Measurements from ENCODE around the gene POMT2. TPM values are rescaled to one million over a fixed set of nuclear protein-coding genes. Genes with fewer than 3 reads are reported as not detected.

The POMT2 gene
- polyA plus RNA-seq, 1 of the 3 experiments (the other 2 are of a cell fraction): 19.9 TPM

DNA sequence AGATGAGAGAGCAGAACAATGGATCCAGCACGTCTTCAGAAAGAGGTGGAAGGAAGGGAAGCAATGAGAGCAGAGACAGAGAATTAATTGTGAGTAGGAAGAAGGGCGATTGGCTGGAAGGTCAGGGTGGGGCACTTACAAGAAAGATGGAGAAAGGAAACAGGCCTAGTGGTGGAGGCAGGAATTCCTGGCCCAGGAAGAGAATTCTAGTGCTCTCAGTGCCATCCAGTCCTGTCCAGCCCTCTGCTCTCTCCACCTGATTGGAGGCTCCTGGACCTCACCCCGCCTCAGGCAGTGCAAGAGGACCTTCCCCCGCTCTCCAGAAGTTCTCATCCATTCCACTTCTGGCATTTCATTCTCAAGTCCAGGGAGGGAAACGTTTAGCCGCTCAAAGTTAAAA, 92.6 kb downstream of the POMT2 start:
- Histone ChIP-seq H3K9me2 (no peaks in the 10 kb centered on the region), H3K79me2 (ENCODE audit: insufficient read depth) (no peaks in the 10 kb centered on the region), H3K36me3 (replicated peaks in 1 of 2; ENCODE audit: control insufficient read depth in 1 of 2, insufficient read depth in 2 of 2, low read length in 1 of 2) (no peaks in the 10 kb centered on the region), H3K9ac (no peak overlapping the region), H3F3A (replicated peaks; ENCODE audit: insufficient read depth) (no peaks in the 10 kb centered on the region), H2AFZ (ENCODE audit: low read depth) (no peak overlapping the region), H3K27ac (ENCODE audit: low read depth in 2 of 2, low read length in 1 of 2) (no peak overlapping the region), H3K27me3 (ENCODE audit: insufficient read depth) (peaks cover 6% of the 10 kb centered on the region; the same call in 1 of the 2 replicates), H3K4me3 (ENCODE audit: low read depth in 2 of 2, low read length in 1 of 2) (no peak overlapping the region), H3K9me3 (no peaks in the 10 kb centered on the region), H4K20me1 (ENCODE audit: insufficient read depth) (no peaks in the 10 kb centered on the region), H3K4me2 (no peak overlapping the region), H3K4me1 (ENCODE audit: control insufficient read depth in 1 of 2, insufficient read depth in 2 of 2, low read depth in 1 of 2, low read length in 1 of 2) (no peaks in the 10 kb centered on the region; a peak in 1 of 4 replicates)
- 44% methylated on average over 6 of the region's 6 CpGs for WGBS (ENCODE audit: low lambda C conversion rate)
- ChIA-PET POLR2A (no interaction called here), CTCF (interaction anchor here (0.7 to 3.5 kb wide), 4 partner anchors 15 to 76 kb away, joined by 3 to 15 read pairs (median 4); no protein-coding TSS in a partner anchor)
- no peak for DNase-seq
- TF ChIP-seq, protein P1, sequence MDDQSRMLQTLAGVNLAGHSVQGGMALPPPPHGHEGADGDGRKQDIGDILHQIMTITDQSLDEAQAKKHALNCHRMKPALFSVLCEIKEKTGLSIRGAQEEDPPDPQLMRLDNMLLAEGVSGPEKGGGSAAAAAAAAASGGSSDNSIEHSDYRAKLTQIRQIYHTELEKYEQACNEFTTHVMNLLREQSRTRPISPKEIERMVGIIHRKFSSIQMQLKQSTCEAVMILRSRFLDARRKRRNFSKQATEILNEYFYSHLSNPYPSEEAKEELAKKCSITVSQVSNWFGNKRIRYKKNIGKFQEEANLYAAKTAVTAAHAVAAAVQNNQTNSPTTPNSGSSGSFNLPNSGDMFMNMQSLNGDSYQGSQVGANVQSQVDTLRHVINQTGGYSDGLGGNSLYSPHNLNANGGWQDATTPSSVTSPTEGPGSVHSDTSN (IDR thresholded peaks at IDR 0.05): no peak
- no peak for TF ChIP-seq EP300 (IDR thresholded peaks at IDR 0.05; ENCODE audit: borderline replicate concordance in 1 of 2, low read depth in 1 of 2, low read length in 1 of 2)
- TF ChIP-seq, protein P2, sequence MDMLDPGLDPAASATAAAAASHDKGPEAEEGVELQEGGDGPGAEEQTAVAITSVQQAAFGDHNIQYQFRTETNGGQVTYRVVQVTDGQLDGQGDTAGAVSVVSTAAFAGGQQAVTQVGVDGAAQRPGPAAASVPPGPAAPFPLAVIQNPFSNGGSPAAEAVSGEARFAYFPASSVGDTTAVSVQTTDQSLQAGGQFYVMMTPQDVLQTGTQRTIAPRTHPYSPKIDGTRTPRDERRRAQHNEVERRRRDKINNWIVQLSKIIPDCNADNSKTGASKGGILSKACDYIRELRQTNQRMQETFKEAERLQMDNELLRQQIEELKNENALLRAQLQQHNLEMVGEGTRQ (IDR thresholded peaks at IDR 0.05; ENCODE audit: borderline replicate concordance, low read depth, low read length): no peak
- TF ChIP-seq, protein P3, sequence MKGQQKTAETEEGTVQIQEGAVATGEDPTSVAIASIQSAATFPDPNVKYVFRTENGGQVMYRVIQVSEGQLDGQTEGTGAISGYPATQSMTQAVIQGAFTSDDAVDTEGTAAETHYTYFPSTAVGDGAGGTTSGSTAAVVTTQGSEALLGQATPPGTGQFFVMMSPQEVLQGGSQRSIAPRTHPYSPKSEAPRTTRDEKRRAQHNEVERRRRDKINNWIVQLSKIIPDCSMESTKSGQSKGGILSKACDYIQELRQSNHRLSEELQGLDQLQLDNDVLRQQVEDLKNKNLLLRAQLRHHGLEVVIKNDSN (IDR thresholded peaks at IDR 0.05; ENCODE audit: borderline replicate concordance, low read depth): no peak
- TF ChIP-seq, protein P4, sequence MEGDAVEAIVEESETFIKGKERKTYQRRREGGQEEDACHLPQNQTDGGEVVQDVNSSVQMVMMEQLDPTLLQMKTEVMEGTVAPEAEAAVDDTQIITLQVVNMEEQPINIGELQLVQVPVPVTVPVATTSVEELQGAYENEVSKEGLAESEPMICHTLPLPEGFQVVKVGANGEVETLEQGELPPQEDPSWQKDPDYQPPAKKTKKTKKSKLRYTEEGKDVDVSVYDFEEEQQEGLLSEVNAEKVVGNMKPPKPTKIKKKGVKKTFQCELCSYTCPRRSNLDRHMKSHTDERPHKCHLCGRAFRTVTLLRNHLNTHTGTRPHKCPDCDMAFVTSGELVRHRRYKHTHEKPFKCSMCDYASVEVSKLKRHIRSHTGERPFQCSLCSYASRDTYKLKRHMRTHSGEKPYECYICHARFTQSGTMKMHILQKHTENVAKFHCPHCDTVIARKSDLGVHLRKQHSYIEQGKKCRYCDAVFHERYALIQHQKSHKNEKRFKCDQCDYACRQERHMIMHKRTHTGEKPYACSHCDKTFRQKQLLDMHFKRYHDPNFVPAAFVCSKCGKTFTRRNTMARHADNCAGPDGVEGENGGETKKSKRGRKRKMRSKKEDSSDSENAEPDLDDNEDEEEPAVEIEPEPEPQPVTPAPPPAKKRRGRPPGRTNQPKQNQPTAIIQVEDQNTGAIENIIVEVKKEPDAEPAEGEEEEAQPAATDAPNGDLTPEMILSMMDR (IDR thresholded peaks at IDR 0.05): no peak
- no peak for TF ChIP-seq POLR2AphosphoS5 (IDR thresholded peaks at IDR 0.05; ENCODE audit: low read depth, low read length)
- TF ChIP-seq GATA2 (CRISPR knock-in tag; IDR thresholded peaks at IDR 0.05): no peak
- no peak for TF ChIP-seq NFIC (IDR thresholded peaks at IDR 0.05; ENCODE audit: borderline replicate concordance)
- TF ChIP-seq, protein P5, sequence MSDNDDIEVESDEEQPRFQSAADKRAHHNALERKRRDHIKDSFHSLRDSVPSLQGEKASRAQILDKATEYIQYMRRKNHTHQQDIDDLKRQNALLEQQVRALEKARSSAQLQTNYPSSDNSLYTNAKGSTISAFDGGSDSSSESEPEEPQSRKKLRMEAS (IDR thresholded peaks at IDR 0.05; ENCODE audit: low read depth): no peak

DNA sequence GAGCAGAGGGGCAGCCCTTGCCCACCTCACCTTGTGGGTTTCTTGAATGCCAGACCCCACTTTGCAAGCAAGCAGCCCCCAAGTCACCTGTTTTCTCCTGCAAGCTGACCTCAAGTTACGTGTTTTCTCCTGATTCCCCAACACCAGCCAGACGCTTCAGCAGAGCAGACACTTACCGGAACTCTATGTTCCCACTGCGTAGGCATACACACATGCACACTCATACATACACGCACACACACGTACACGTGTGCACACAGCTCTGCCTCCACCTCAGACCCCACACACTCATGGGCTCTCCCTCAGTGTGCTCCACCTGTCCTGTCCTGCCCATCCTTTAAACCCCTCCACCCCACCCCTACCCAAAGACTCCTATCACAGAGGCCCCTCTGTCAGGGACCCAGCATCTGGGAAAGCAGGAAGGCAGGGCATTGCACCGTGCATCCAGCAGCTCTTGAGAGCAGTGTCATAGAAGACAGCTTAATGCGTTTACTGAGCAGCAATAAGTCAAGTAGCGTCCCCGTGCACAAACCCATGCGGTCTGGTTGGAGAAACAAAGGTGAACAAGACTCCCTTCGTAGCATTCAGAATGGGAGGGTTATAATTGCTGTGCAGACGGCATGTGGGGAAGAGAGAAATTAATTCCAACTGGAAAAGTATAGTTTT, 94.7 kb downstream of the POMT2 start:
- Histone ChIP-seq H3K4me1 (ENCODE audit: control insufficient read depth in 1 of 2, insufficient read depth in 2 of 2, low read depth in 1 of 2, low read length in 1 of 2) (no peaks in the 10 kb centered on the region), H3K79me2 (ENCODE audit: insufficient read depth) (no peaks in the 10 kb centered on the region), H3K9me2 (no peaks in the 10 kb centered on the region), H3K36me3 (replicated peaks in 1 of 2; ENCODE audit: control insufficient read depth in 1 of 2, insufficient read depth in 2 of 2, low read length in 1 of 2) (no peaks in the 10 kb centered on the region), H3K4me3 (ENCODE audit: low read depth in 2 of 2, low read length in 1 of 2) (no peak overlapping the region), H4K20me1 (ENCODE audit: insufficient read depth) (no peaks in the 10 kb centered on the region), H3K4me2 (no peak overlapping the region), H3K27ac (ENCODE audit: low read depth in 2 of 2, low read length in 1 of 2) (no peak overlapping the region), H3F3A (replicated peaks; ENCODE audit: insufficient read depth) (no peaks in the 10 kb centered on the region), H2AFZ (ENCODE audit: low read depth) (no peak overlapping the region), H3K9ac (no peak overlapping the region), H3K9me3 (no peaks in the 10 kb centered on the region), H3K27me3 (ENCODE audit: insufficient read depth) (peaks cover 6% of the 10 kb centered on the region; the same call in 1 of the 2 replicates)
- no peak for DNase-seq
- CTCF ChIA-PET: interaction anchor here (1.0 to 3.5 kb wide), 2 partner anchors 13 to 50 kb away, joined by 3 to 15 read pairs; no protein-coding TSS in a partner anchor
- POLR2A ChIA-PET: no interaction called here
- WGBS (ENCODE audit: low lambda C conversion rate): 60% methylated on average over 14 of the region's 14 CpGs
- TF ChIP-seq RCOR1 (IDR thresholded peaks at IDR 0.05; ENCODE audit: low read length): no peak
- no peak for TF ChIP-seq RFX5 (IDR thresholded peaks at IDR 0.05; ENCODE audit: low read length)
- TF ChIP-seq FOXM1 (IDR thresholded peaks at IDR 0.05; ENCODE audit: low read depth): no peak
- TF ChIP-seq EZH2phosphoT487 (IDR thresholded peaks at IDR 0.05; ENCODE audit: borderline replicate concordance, low read depth): no peak
- TF ChIP-seq TAF1 (IDR thresholded peaks at IDR 0.05; ENCODE audit: borderline replicate concordance, low read depth, low read length): no peak
- TF ChIP-seq, protein P6, sequence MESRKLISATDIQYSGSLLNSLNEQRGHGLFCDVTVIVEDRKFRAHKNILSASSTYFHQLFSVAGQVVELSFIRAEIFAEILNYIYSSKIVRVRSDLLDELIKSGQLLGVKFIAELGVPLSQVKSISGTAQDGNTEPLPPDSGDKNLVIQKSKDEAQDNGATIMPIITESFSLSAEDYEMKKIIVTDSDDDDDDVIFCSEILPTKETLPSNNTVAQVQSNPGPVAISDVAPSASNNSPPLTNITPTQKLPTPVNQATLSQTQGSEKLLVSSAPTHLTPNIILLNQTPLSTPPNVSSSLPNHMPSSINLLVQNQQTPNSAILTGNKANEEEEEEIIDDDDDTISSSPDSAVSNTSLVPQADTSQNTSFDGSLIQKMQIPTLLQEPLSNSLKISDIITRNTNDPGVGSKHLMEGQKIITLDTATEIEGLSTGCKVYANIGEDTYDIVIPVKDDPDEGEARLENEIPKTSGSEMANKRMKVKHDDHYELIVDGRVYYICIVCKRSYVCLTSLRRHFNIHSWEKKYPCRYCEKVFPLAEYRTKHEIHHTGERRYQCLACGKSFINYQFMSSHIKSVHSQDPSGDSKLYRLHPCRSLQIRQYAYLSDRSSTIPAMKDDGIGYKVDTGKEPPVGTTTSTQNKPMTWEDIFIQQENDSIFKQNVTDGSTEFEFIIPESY (IDR thresholded peaks at IDR 0.05; ENCODE audit: borderline replicate concordance, low read depth): no peak
- no peak for TF ChIP-seq NRF1 (IDR thresholded peaks at IDR 0.05; ENCODE audit: low read depth, low read length)
- no peak for TF ChIP-seq TEAD4 (IDR thresholded peaks at IDR 0.05; ENCODE audit: borderline replicate concordance, insufficient read depth)
- no peak for TF ChIP-seq RAD21 (IDR thresholded peaks at IDR 0.05; ENCODE audit: low read length)
- TF ChIP-seq TCF12 (IDR thresholded peaks at IDR 0.05): no peak

All from SK-N-SH (cell line).